ENCODE data around the gene INSM1.

INSM1 gene

DNA sequence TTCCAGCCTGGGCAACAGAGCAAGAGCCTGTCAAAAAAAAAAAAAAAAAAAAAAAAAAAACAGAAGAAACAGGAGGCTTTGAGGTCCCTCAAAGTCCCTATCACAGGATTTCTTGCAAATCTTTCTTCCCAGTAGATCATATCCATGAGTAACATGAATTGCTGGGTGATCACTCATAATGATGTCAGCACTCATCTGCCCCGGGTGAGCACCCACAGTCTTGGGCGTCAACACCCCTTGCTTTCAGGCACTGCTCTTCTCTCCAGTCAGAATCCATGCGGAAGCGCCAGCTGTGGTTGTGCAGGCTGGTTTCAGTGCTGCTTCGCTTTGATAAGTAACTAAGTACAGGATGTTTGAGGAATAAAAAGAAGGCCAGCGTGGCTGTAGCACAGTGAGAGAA, 40.2 kb upstream of the INSM1 start:
- POLR2A ChIA-PET = no interaction called here
- DNase-seq (ENCODE audit: low read depth, low spot score) = no peak
- CTCF ChIA-PET = no interaction called here

DNA sequence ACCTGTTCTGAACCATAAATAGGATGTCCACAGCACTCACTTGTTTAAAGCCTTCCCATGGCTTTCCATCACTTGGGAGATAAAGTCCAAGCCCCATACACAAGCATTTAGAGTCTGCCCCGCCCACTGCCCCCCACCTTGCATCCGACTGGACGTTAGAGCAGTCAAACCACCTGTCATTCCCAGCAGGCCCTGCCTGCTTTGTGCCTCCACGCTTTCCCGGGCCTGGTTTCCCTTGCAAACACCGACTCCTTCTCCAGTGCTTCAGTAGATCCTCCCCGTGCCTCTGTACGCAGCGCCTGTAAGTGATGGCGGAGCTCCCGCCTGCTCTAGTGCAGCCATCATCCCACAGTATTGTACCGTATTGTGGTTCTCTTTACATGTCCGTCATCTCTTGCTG, 38.3 kb upstream of the INSM1 start:
- no peak overlapping the region for H3K4me3 ChIP-seq (ENCODE audit: low read depth, low read length)
- ChIA-PET POLR2A (no interaction called here), CTCF (no interaction called here)
- DNase-seq (ENCODE audit: low read depth, low spot score) = no peak
- TF ChIP-seq, protein P1, sequence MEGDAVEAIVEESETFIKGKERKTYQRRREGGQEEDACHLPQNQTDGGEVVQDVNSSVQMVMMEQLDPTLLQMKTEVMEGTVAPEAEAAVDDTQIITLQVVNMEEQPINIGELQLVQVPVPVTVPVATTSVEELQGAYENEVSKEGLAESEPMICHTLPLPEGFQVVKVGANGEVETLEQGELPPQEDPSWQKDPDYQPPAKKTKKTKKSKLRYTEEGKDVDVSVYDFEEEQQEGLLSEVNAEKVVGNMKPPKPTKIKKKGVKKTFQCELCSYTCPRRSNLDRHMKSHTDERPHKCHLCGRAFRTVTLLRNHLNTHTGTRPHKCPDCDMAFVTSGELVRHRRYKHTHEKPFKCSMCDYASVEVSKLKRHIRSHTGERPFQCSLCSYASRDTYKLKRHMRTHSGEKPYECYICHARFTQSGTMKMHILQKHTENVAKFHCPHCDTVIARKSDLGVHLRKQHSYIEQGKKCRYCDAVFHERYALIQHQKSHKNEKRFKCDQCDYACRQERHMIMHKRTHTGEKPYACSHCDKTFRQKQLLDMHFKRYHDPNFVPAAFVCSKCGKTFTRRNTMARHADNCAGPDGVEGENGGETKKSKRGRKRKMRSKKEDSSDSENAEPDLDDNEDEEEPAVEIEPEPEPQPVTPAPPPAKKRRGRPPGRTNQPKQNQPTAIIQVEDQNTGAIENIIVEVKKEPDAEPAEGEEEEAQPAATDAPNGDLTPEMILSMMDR (IDR thresholded peaks at IDR 0.05; ENCODE audit: insufficient read depth, low read length, missing control alignments) = no peak

More for the DNA sequence above, 40.2 kb upstream of the INSM1 start:
- H3K4me3 ChIP-seq (ENCODE audit: low read depth, low read length) = no peak overlapping the region
- TF ChIP-seq, protein P1 (IDR thresholded peaks at IDR 0.05; ENCODE audit: insufficient read depth, low read length, missing control alignments) = no peak

DNA sequence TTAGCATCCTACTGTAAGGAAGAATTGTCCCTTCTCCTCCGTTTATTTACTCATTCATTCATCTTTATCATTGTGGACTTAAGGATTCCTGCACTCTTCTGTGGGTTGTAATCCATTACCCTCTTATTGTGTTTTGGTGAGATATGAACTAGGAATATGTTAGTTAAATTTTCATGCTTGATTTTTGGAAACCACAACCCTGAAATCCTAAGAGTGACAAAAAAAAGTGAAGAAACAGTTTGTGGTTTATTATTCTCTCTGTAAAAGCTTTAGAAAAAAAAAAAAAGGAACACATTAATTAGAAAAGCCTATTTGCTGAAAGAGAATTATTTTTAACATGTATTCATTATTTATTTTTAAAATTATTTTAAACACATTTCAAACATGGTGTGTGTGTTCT, 36.7 kb upstream of the INSM1 start:
- ChIA-PET CTCF (no interaction called here), POLR2A (no interaction called here)
- TF ChIP-seq, protein P1 (IDR thresholded peaks at IDR 0.05; ENCODE audit: insufficient read depth, low read length, missing control alignments) = no peak
- no peak for DNase-seq (ENCODE audit: low read depth, low spot score)
- H3K4me3 ChIP-seq (ENCODE audit: low read depth, low read length) = no peak overlapping the region

DNA sequence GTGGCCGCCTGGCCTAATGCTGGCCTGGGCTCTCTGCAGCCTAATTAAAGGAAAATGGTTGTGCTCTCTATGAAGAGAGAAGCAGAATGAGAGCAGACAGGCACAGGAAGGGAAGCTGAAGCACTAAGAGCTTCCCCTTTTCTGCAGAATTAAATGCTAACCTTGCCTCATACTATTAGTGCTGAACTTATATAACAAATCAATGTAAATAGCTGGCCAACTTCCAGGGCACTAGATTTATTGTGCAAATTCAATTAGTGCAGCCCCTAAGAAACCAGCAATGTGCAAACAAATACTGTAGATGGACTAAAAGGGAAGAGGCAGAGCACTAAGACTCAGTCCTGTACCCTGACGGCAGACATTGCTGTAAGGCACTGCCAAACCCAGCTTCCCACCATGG, 36.1 kb upstream of the INSM1 start:
- ChIA-PET POLR2A (no interaction called here), CTCF (no interaction called here)
- H3K4me3 ChIP-seq (ENCODE audit: low read depth, low read length) = no peak overlapping the region
- TF ChIP-seq, protein P1 (IDR thresholded peaks at IDR 0.05; ENCODE audit: insufficient read depth, low read length, missing control alignments) = no peak
- DNase-seq (ENCODE audit: low read depth, low spot score) = no peak

- CTCF ChIA-PET = no interaction called here
- TF ChIP-seq, protein P1 (IDR thresholded peaks at IDR 0.05; ENCODE audit: insufficient read depth, low read length, missing control alignments) = no peak
- POLR2A ChIA-PET = no interaction called here
- no peak overlapping the region for H3K4me3 ChIP-seq (ENCODE audit: low read depth, low read length)
- no peak for DNase-seq (ENCODE audit: low read depth, low spot score)
Observed at GRCh38 chr20:20333866-20334265, 34.0 kb upstream of the INSM1 start.

- CTCF ChIA-PET = no interaction called here
- no peak for DNase-seq (ENCODE audit: low read depth, low spot score)
- no peak overlapping the region for H3K4me3 ChIP-seq (ENCODE audit: low read depth, low read length)
- POLR2A ChIA-PET = no interaction called here
- TF ChIP-seq, protein P1 (IDR thresholded peaks at IDR 0.05; ENCODE audit: insufficient read depth, low read length, missing control alignments) = no peak
Observed at GRCh38 chr20:20334489-20334888, 33.4 kb upstream of the INSM1 start.
